Osteoblast (primary cell): Measurements from ENCODE around the gene PPP6R1. TPM values are rescaled to one million over a fixed set of nuclear protein-coding genes. Genes with fewer than 3 reads are reported as not detected.

Experiments used
- DNase-seq: peaks from one replicate; pipeline ENCODE4 v3.0.0; 2011; ENCODE audit warnings: low spot score, mixed read lengths; ENCODE audit not compliant: insufficient read length; ENCODE audit errors: missing footprints
- H2AFZ ChIP-seq: 2 replicates; pipeline ENCODE4 v1.6.0; 2011; ENCODE audit warnings: mild to moderate bottlenecking, low read length
- H3K27ac ChIP-seq: 2 replicates; pipeline ENCODE4 v1.5.1; 2011; ENCODE audit warnings: mild to moderate bottlenecking, low read depth, low read length, moderate library complexity
- H3K27me3 ChIP-seq: 2 replicates; pipeline ENCODE4 v1.6.0; 2012; ENCODE audit warnings: mild to moderate bottlenecking, control low read depth, inconsistent platforms, low read length, moderate library complexity; ENCODE audit not compliant: insufficient read depth
- H3K36me3 ChIP-seq: 2 replicates; pipeline ENCODE4 v1.5.1; 2011; ENCODE audit warnings: mild to moderate bottlenecking, low read length, control low read depth, moderate library complexity; ENCODE audit not compliant: insufficient read depth
- H3K4me1 ChIP-seq: 2 replicates; pipeline ENCODE4 v1.5.1; 2011; ENCODE audit warnings: mild to moderate bottlenecking, low read length, control low read depth, moderate library complexity; ENCODE audit not compliant: insufficient read depth
- H3K4me2 ChIP-seq: 2 replicates; pipeline ENCODE4 v1.6.0; 2011; ENCODE audit warnings: mild to moderate bottlenecking, low read length; ENCODE audit not compliant: insufficient read depth
- H3K4me3 ChIP-seq: fragments of 200-600 bp; sonication (generic); 3 replicates; pipeline ENCODE4 v1.5.1; 2012; ENCODE audit warnings: mild to moderate bottlenecking, low read length, inconsistent platforms; ENCODE audit not compliant: insufficient read depth
- H3K79me2 ChIP-seq: 2 replicates; pipeline ENCODE4 v1.6.0; 2012; ENCODE audit warnings: mild to moderate bottlenecking, low read length, control low read depth, inconsistent platforms; ENCODE audit not compliant: insufficient read depth
- H3K9me3 ChIP-seq: 2 replicates; pipeline ENCODE4 v1.5.1; 2011; ENCODE audit warnings: low read depth, low read length, control low read depth
- H4K20me1 ChIP-seq: 2 replicates; pipeline ENCODE4 v1.6.0; 2012; ENCODE audit warnings: mild to moderate bottlenecking, low read length, control low read depth; ENCODE audit not compliant: insufficient read depth
- CTCF ChIP-seq: IDR thresholded peaks from 2 replicates; pipeline ENCODE4 v1.5.1; 2011; ENCODE audit warnings: mild to moderate bottlenecking, low read depth, low read length, moderate library complexity; ENCODE audit errors: extremely low read depth
- total RNA-seq: library from RNA; depleted of rRNA; stranded (reverse); fragments of >200 nt; gene quantifications from 2 replicates; pipeline ENCODE4 v1.2.3, GENCODE V29; 2012

Gene PPP6R1
- total RNA-seq, 1 donor: 32.6 TPM

GRCh38 chr19:55229789-55230182 lies 29.0 kb downstream of the PPP6R1 start:
- no peak overlapping the region for H3K27ac ChIP-seq
- peaks cover 26% of the 10 kb centered on the region for H4K20me1 ChIP-seq
- no peaks in the 10 kb centered on the region for H3K27me3 ChIP-seq
- no peaks in the 10 kb centered on the region for H3K79me2 ChIP-seq
- no peaks in the 10 kb centered on the region for H3K4me1 ChIP-seq
- DNase-seq: peak; percentile 67
- no peak overlapping the region for H3K4me3 ChIP-seq
- no peak overlapping the region for H3K4me2 ChIP-seq
- TF ChIP-seq CTCF: no peak
- H3K9me3 ChIP-seq: no peaks in the 10 kb centered on the region
- H2AFZ ChIP-seq: no peak overlapping the region
- peaks cover 38% of the 10 kb centered on the region for H3K36me3 ChIP-seq

- H3K36me3 ChIP-seq: peaks cover 33% of the 10 kb centered on the region
- H4K20me1 ChIP-seq: peaks cover 20% of the 10 kb centered on the region
- no peak overlapping the region for H3K27ac ChIP-seq
- no peak overlapping the region for H3K4me3 ChIP-seq
- H3K79me2 ChIP-seq: no peaks in the 10 kb centered on the region
- no peaks in the 10 kb centered on the region for H3K4me1 ChIP-seq
- H3K27me3 ChIP-seq: no peaks in the 10 kb centered on the region
- no peak overlapping the region for H3K4me2 ChIP-seq
- no peak overlapping the region for H2AFZ ChIP-seq
- DNase-seq: peak; percentile 64
- TF ChIP-seq CTCF: no peak
- H3K9me3 ChIP-seq: no peaks in the 10 kb centered on the region
Measured at GRCh38 chr19:55229145-55229788, 29.6 kb downstream of the PPP6R1 start.

- no peaks in the 10 kb centered on the region for H3K4me1 ChIP-seq
- no peak within 1 kb of the TSS for H3K4me2 ChIP-seq
- H4K20me1 ChIP-seq: peaks cover 18% of the 10 kb centered on the region
- peaks cover 27% of the 10 kb centered on the region for H3K36me3 ChIP-seq
- H2AFZ ChIP-seq: no peak within 1 kb of the TSS
- DNase-seq: peak; percentile 77
- H3K9me3 ChIP-seq: no peaks in the 10 kb centered on the region
- H3K27ac ChIP-seq: no peak within 1 kb of the TSS
- H3K4me3 ChIP-seq: no peak within 1 kb of the TSS
- no peaks in the 10 kb centered on the region for H3K27me3 ChIP-seq
- TF ChIP-seq CTCF: no peak
- H3K79me2 ChIP-seq: no peaks in the 10 kb centered on the region
Measured at GRCh38 chr19:55228403-55229031, 30.3 kb downstream of the PPP6R1 start, which contains the start of gene TMEM86B. Gene TMEM86B, minus strand, starts transcription at chr19:55228763. Its CDS starts 22 bp downstream, at chr19:55228741.

- Histone ChIP-seq H3K79me2 (no peaks in the 10 kb centered on the region), H4K20me1 (peaks cover 18% of the 10 kb centered on the region), H3K27ac (no peak overlapping the region), H3K4me3 (no peak overlapping the region), H3K9me3 (no peaks in the 10 kb centered on the region), H3K36me3 (peaks cover 22% of the 10 kb centered on the region), H3K4me1 (no peaks in the 10 kb centered on the region), H3K4me2 (no peak overlapping the region), H2AFZ (no peak overlapping the region), H3K27me3 (no peaks in the 10 kb centered on the region)
- TF ChIP-seq CTCF: no peak
- DNase-seq: no peak
Measured at GRCh38 chr19:55228015-55228391, 30.8 kb downstream of the PPP6R1 start.
